GM19463 (cell line): Measurements from ENCODE around the gene FAM89B.
"Not testable (repeated sequence)": the region's sequence is repeated elsewhere in the genome, so short reads cannot be mapped to it uniquely, and the experiment has no call there.

Experiments used
- ATAC-seq: cut with Tn5 transposase; IDR thresholded peaks from one replicate; pipeline ENCODE4 v1.9.1; 2021; ENCODE audit warnings: mild to moderate bottlenecking, moderate library complexity; ENCODE audit not compliant: unreplicated experiment

FAM89B gene

GRCh38 chr11:65572356-65573051 is at the start of gene FAM89B:
FAM89B (plus strand) TSS chr11:65572538; CDS start chr11:65572670, 132 bp downstream.
- ATAC-seq: no peak

GRCh38 chr11:65522718-65523630 is 49.4 kb upstream of the FAM89B start:
- not testable (repeated sequence) for ATAC-seq

- ATAC-seq: not testable (repeated sequence)
Measured at GRCh38 chr11:65523631-65523968, 48.7 kb upstream of the FAM89B start.

- no peak for ATAC-seq
Measured at GRCh38 chr11:65524014-65524740, 48.2 kb upstream of the FAM89B start.

- no peak for ATAC-seq
Measured at GRCh38 chr11:65524741-65525545, 47.4 kb upstream of the FAM89B start, which contains the start of gene SCYL1. SCYL1 (plus strand) TSS chr11:65525083; CDS start chr11:65525154, 71 bp downstream.

- no peak for ATAC-seq
Measured at GRCh38 chr11:65525546-65526480, 46.5 kb upstream of the FAM89B start.

- ATAC-seq: no peak
Measured at GRCh38 chr11:65526744-65527143, 45.6 kb upstream of the FAM89B start.

- ATAC-seq: no peak
Measured at GRCh38 chr11:65528819-65529350, 43.5 kb upstream of the FAM89B start.

GRCh38 chr11:65529475-65530156 is 42.7 kb upstream of the FAM89B start:
- no peak for ATAC-seq

GRCh38 chr11:65530157-65530496 is 42.2 kb upstream of the FAM89B start:
- no peak for ATAC-seq

- ATAC-seq: no peak
Measured at GRCh38 chr11:65532388-65533064, 39.8 kb upstream of the FAM89B start.

- no peak for ATAC-seq
Measured at GRCh38 chr11:65535102-65535501, 37.2 kb upstream of the FAM89B start.

GRCh38 chr11:65536412-65537295 is 35.7 kb upstream of the FAM89B start:
- ATAC-seq: no peak

- ATAC-seq: no peak
Measured at GRCh38 chr11:65537296-65537597, 35.1 kb upstream of the FAM89B start.

- no peak for ATAC-seq
Measured at GRCh38 chr11:65537620-65538231, 34.6 kb upstream of the FAM89B start.

GRCh38 chr11:65538232-65538914 is 34.0 kb upstream of the FAM89B start:
- no peak for ATAC-seq
